Stimulated activated CD8-positive, alpha-beta memory T cell treated with anti-CD3 and anti-CD28 coated beads, Interleukin-12 subunit alpha, Interleukin-12 subunit beta, amount 100 ng/mL, for 24 hours (primary cell): ENCODE measurements around the gene TNRC6C.
"Not testable (repeated sequence)": the region's sequence is repeated elsewhere in the genome, so short reads cannot be mapped to it uniquely, and the experiment has no call there.

Experiments
- DNase-seq: peaks from one replicate; pipeline ENCODE4 v3.0.0-alpha.2; 2020; ENCODE audit errors: extremely low read depth

Gene TNRC6C

DNA sequence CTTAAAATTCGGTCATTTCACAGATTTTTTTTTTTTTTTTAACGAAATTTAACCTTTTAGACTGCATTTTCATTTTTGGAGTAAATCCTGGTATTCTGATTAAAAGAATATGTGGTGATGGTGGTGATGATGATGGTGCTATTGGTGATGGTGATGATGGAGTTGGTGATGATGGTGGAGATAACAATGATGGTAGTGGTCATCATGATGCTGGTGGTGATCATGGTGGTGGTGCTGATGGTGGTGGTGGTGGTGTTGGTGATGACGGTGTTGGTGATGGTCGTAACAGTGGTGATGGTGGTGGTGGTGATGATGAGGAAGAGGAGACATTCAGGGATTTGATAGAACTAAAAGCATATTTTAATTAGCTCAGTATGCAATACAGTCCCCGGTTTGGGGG lies 84.0 kb downstream of the TNRC6C start:
- DNase-seq, result no peak

DNA sequence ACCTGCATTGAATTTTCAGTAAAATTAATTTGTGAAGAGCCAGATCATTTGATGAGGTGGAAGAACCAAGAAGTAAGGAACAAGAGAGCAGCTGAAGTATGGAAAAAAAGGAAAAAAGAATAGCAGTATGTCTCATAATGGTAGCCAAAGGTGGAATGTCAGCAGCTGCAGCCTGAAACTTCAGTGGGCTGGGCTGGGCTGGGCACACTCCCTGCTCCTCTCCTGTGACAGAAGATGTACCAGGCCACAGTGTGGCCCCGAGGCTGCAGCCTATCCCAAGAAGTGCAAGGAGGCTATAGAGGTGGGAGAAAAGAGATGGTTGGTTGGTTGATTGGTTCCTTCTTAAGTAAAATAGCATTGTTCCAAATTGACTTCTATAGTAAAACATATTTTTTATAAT lies 84.5 kb downstream of the TNRC6C start:
- no peak for DNase-seq

DNA sequence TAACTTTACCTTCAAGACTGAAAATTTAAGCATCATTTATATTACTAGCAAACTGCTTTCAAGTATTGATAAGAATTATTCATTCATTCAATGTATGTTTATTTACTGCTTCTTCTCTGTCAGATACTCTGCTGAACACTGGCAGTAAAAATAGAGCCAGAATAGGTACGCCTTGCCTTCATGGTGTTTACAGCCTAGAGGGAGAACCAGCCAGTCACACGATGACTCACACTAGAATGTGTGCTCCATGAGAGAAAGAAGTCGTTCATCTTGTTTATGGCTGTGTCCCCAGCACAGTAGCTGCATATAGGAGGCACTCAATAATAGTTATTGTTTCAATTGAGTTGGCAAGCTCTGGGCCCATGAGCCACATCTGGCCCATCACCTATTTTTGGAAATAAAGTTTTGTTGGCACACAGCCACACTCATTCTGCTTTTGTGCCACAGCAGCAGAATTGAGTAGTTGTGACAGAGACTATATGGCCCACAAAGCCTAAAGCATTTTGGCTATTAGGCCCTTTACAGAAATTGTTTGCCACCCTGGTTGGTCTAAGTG lies 85.9 kb downstream of the TNRC6C start:
- no peak for DNase-seq

DNA sequence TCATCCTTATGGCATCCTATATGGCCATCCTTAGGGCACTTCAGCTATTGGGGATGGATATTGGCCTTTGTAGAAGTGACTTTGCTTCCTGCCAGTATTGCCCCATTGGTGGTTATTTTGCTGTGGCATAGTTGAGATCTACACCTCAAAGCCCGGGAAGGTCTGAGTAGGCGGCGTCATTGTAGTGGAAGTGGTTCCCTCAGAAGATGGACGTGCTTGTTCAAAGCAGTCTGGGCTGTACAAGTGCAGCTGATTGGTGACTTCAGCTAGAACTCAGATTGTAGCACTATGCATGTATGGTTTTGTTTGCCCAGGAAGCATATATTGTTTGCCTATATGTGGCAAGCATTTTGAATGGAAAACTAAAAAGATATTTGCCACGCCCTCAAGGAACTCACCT lies 86.8 kb downstream of the TNRC6C start:
- DNase-seq, result no peak

DNA sequence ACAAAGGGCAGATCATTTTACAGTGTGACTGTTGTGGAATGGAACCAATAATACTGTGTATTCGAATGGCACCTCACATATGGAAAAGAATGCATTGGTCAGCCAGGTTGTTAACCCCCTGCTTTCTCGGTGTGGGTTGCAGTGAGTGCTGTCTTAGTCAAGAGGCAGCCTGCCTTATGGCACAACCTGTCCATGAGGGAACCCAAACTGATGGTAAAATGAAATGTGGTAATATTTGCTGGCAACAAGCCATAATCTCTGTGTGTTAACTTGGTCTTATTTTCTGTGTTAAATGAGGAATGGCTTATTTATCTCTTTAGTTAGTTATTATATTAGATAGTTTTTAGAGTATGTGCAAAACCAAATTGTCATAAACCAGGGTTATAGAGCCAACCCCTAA lies 88.4 kb downstream of the TNRC6C start:
- no peak for DNase-seq

DNA sequence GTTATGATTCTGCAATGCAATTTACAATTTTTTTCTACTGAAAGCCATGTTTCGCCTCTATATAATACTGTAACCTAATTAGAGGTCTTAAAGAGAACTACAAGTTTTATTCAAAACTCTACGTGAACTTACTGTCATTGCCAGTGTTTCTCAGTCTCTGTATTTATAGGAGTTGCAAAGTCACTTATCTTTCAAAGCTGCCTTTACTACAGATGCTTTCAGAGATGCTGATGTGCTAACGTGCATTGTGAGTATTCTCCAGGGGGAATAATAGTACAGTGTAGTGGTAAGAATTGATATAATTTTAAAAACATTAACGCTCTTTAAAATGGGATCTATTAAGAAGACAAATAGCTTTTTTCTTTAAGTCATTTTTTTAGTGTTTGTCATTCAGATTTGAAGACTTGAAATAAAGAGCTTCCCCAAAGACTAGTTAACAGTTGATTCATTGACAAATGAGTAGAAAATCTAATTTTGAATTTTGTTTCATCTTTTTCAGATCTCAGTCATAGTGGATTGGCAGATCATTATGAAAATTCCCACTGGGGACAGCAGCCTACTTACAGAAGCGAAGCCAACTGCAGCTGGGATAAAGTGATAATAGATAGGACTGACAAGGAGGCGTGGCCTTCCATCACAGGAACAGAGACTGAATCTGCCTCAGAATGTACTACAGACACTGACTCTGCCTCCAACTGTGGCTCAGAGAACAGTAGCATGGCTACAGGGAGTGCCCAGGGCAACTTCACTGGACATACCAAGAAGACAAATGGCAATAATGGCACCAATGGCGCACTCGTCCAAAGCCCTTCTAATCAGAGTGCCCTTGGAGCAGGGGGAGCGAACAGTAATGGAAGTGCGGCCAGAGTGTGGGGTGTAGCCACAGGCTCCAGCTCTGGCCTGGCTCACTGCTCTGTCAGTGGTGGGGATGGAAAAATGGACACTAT lies 90.1 kb downstream of the TNRC6C start:
- no peak for DNase-seq

DNA sequence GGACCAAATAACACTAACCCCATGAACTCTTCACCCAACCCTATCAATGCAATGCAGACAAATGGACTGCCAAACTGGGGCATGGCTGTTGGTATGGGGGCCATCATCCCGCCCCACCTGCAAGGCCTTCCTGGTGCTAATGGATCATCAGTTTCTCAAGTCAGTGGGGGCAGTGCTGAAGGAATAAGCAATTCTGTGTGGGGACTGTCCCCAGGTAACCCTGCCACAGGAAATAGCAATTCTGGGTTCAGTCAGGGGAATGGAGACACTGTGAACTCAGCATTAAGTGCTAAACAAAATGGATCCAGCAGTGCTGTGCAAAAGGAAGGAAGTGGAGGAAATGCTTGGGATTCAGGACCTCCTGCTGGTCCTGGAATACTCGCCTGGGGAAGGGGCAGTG lies 91.1 kb downstream of the TNRC6C start:
- DNase-seq, result no peak

DNA sequence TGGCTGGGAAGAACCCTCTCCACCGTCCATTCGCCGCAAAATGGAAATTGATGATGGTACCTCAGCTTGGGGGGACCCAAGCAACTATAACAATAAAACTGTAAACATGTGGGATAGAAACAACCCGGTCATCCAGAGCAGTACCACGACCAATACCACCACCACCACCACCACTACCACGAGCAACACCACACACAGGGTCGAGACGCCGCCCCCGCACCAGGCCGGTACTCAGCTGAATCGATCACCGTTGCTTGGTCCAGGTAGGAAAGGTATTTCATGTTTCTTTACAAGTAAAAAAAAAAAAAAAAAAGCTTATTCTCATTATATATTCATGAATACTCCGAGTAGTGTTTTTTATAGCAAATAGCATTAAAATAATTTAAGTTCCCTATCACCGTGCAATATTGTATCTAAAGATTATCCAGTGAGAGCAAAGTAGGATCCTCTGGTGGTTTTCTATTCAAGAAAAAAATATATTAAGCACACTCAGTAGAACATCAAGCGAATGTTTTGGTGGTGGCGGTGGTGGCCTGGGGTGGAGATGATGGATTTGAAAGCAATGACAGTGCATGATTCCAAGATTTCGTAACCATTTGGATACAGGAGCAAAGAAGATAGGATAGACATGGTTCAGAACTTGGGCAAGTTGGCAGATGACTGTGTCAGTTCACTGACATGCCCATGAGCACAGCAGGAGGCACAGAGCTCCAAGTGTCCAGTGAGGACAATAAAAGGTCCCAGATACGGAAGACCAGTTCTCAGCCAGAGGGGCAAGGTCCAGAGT lies 92.9 kb downstream of the TNRC6C start:
- no peak for DNase-seq

DNA sequence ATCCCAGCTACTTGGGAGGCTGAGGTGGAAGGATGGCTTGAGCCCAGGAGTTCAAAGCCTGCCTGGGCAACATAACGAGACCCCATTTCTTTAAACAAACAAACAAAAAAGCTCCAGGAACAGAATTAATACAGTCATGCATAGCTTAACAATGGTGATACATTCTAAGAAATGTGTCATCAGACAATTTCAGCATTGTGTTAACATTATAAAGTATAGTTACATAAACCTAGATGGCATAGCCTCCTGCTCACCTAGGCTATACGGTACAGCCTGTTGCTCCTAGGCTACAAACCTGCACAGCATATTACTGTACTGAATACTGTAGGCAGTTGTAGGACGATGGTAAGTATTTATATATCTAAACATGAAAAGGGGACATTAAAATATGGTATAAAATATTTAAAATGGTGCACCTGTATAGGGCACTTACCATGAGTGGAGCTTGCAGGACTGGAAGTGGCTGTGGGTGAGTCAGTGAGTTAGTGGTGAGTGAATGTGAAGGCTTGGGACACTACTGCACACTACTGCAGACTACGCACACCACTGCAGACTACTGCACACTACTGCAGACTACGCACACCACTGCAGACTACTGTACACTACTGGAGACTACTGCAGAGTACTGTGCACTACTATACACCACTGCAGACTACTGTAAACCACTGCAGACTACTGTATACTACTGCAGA lies 95.4 kb downstream of the TNRC6C start:
- no peak for DNase-seq

DNA sequence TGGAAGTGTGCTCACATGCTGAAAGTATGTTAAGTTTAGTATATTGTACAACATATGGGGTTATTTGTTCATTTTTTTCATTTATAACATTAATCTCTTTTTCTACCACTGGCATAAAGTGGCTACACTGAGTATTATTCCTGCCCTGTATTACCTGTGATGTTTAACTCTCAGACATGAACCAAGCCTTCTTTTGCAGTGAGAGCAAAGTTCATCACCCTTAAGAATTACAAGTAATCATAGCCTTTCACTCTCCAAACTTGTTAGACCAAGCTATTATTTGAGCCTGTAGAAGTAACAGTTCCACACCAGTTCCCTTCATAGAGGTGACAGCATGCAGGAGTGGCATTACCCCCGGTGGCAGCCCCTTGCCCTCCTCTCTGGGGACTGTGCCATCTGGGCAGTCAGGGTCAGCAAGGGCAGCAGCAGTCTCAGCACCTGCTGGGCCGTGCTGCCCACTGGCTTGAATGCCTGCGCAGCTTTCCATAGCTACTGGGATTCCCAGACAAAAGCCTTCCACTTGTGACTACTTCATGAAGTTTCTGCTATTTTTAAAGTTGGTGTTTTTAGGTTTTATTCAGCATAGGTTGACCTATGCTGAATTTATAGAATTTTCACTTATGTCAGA lies 98.7 kb downstream of the TNRC6C start:
- no peak for DNase-seq

DNA sequence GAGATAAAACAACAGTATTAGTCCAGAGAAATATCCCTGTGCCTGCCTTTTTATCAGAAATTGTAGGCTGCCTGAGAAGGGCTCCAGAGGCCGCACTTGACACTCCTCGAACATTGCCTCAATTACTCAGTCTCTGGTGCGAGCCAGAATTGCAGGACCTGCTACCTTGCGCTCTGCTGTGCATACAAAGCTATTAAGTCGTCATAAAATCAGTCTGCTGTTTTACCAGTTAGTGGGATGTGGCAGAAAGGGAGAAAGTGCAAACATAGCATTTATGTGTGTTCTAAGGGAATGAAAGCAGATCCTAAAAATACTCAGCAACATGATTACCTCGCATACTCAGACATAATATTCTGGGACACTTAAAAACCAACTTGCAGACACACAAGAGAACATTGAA lies 99.5 kb downstream of the TNRC6C start:
- DNase-seq, result no peak

DNA sequence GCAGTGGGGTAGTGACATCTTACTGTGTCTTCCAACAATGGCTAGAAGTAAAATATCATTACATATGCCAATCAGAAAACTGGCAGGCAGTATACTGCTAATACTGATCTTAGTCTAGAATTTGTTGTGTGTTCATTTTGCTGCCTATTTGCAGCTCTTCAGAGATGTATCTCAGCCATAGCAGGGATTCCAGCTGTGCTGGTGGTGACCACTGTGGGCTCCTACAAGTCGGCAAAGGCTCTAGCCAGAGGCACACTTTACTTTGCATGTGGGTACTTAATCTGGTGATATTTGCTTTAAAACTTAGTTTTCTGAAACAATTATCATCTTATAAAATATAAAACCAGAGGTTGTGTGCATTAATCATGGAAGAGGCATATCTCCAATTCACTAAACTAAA lies 100.1 kb downstream of the TNRC6C start:
- DNase-seq, result no peak

DNA sequence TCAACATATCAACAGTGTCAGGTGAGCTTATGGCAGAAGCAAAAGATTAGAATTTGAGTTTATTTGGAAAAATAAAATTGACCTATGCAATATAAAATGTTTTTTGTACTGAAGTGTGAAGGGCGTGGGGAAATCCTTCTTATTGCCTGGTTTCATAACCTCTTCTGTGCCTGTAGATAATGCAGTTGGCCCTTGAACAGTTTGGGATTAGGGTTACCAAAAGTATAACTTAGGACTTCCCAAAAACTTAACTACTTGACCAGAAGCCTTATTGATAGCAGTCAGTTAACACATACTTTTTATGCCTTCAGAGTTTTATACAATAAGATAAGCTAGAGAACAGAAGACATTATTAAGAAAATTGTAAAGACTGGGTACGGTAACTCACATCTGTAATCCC lies 104.1 kb downstream of the TNRC6C start:
- no peak for DNase-seq

DNA sequence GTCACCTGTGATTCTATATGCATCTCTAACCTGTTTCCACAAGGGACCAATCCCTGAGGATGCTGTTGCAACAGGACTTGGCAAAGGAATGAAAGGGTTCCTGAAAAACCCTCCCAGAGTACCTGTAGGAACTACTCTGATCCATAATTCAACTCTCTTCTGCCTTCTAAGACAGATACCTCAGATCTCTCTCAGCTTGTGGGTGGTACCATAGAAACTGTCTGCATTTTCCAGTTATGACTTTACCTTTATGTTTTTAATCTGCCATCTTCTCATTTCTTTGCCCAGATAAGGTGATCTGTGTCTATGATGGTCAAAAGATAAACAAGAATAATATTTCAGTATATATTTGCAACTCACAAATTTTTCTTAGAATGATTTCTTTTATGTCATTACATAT lies 105.0 kb downstream of the TNRC6C start:
- DNase-seq, result no peak

DNA sequence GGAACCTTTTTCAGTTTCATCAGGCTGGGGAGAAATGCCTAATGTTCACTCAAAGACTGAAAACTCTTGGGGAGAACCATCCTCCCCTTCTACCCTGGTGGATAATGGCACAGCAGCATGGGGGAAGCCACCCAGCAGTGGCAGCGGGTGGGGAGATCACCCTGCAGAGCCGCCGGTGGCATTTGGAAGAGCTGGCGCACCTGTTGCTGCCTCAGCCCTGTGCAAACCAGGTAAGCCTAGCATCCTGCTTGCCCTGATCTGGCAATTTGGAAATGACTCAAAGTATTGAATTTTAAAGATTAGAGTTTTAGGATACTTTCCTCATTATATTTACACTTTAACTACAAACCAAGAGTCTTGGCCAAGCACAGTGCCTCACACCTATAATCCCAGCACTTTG lies 106.2 kb downstream of the TNRC6C start:
- DNase-seq, result no peak

DNA sequence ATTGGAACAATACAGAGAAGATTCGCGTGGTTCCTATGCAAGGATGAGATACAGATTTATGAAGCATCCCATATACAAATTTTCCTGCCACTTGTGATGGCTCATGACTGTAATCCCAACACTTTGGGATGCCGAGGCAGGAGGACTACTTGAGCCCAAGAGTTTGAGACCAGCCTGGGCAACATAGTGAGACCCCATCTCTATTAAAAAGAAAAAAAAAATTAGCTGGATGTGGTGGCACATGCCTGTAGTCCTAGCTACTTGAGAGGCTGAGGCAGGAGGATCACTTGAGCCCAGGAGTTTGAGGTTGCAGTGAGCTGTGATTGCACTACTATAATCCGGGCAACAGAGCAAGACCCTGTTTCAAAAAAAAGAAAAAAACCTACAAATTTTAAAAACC lies 108.5 kb downstream of the TNRC6C start:
- DNase-seq, result not testable (repeated sequence)

DNA sequence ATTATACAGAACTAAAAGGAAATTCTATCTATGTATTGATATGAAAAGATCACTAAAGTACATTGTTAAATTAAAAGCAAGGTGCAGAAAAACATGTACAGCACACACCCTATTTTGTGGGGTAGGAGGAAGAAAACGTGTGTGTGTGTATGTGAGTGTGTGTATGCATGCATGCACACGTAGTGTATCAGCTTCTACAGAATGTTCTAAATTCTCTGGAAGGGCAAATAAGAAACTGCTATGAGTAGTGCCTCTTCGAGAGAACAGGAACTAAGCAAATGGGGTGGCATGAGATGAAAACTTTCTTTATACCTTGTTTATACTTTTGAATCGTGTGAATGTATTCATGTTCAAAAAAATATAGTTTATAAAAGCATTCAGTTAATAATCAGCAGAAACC lies 111.2 kb downstream of the TNRC6C start:
- DNase-seq, result no peak

DNA sequence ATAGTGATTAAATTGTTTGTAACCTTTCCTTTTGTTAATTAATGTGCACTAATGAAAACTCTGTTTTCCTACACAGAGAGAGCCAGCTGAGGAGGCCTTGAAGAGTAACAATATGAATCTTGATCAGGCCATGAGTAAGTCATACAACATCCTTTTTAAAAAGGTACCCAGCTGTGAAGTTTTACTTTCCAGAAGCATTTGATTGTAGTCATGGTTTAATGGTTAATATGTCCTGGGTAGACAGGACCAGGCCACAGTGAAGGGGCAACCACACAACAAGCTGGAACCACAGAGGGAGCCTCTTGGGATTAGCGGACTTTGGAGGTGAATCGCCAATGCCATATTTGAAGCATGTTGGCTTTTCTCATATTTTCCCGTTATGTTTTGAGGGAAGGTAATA lies 114.5 kb downstream of the TNRC6C start:
- DNase-seq, result no peak

DNA sequence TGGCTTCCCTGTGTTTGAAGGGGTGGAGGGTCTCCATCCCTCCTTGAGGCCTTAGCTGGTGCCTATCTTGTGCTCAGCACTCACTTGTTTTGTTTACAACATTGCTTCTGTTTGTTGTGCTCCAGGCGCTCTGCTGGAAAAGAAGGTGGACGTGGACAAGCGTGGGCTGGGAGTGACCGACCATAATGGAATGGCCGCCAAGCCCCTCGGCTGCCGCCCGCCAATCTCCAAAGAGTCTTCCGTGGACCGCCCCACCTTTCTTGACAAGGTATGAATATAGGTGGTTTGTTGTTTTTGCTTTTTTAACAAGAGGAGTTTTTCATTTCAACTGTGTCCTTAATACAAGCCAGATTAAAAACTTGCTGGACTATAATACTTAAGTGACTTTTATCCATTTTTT lies 116.5 kb downstream of the TNRC6C start:
- DNase-seq, result no peak

DNA sequence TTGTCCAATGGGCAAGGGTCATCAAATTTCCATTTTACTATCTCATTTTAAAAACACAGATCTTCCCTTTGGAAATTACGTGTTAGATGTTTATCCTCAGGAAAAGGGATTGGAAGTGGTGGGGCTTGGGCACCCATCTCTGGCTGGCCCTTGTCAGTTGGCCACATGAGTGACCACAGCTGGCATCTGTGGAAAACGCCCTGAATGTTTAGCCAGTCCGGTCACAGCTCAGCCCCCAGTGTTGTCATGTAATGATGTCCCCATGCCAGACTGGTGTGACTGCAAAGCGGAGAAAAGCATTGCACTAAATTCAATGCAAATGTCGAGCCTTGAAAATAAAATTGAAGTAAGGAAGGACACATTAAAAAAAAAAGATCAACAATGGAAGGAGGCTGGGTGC lies 117.0 kb downstream of the TNRC6C start:
- DNase-seq, result no peak

DNA sequence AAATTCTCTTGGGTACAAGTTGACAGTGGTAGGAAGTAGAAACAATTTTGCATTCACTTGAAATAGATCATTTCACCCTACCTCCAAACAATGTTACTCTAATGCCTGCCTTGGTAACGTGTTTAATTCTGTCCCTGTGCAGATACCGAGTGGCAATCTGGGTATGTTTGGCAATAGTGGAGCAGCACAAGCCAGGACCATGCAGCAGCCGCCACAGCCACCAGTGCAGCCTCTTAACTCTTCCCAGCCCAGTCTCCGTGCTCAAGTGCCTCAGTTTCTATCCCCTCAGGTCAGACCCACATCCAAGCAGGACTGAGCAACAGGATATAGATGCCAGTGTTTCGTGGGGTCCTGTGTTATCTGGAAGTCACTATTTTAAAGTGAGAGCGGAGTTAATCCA lies 120.8 kb downstream of the TNRC6C start:
- DNase-seq, result no peak

DNA sequence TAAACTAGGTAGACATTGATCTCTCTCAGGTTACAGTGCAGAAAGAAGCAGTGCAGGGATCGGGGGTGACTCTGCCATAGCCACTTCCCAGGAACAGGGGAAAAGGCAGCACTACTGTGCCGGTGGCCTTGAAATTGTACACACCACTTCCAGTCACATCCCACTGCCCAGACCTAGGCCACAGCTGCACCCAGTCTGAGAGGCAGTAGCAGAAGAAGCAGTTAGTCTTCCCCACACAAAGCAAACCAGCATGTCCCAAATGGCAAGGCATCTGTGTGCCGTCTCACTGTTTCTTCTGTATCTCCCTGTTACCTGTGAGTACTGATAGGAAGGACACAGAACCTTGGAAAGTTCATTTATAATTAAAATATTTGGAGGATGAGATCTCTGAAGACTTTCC lies 123.0 kb downstream of the TNRC6C start:
- DNase-seq, result no peak
